Activated B cell treated with CpG ODN at 0.5 μM for 24 hours (primary cell): ENCODE measurements around the gene CBLB. TPM values are rescaled to one million over a fixed set of nuclear protein-coding genes. Genes with fewer than 3 reads are reported as not detected.

ENCODE experiments used
- ATAC-seq: fragments of 200-7000 bp; cut with Tn5 transposase; one replicate; pipeline ENCODE4 v1.10.0; 2021; ENCODE audit warnings: low read depth, mild to moderate bottlenecking, moderate library complexity
- CTCF ChIA-PET: fragments of 350-600 bp; sonication (Branson Sonifier 250); formaldehyde crosslinking; loops from one replicate; lab custom pipeline; 2021; ENCODE audit warnings: antibody characterized with exemption; lab: Charles Lee
- POLR2A ChIA-PET: fragments of 350-600 bp; sonication (Branson Sonifier 250); formaldehyde crosslinking; loops from one replicate; lab custom pipeline; 2021; ENCODE audit warnings: antibody characterized with exemption; lab: Charles Lee
- DNase-seq: peaks from one replicate; pipeline ENCODE4 v3.0.0; 2022
- H3K27ac Mint-ChIP-seq: one replicate; pipeline ENCODE4 v1.8.0; 2020; ENCODE audit warnings: mixed read lengths
- H3K27me3 Mint-ChIP-seq: one replicate; pipeline ENCODE4 v1.8.0; 2021; ENCODE audit warnings: mixed read lengths
- H3K36me3 Mint-ChIP-seq: one replicate; pipeline ENCODE4 v1.8.0; 2021; ENCODE audit warnings: low read depth, mixed read lengths
- H3K4me1 Mint-ChIP-seq: one replicate; pipeline ENCODE4 v1.8.0; 2021; ENCODE audit warnings: mixed read lengths
- H3K4me3 Mint-ChIP-seq: one replicate; pipeline ENCODE4 v1.8.0; 2020; ENCODE audit warnings: mild to moderate bottlenecking, mixed read lengths
- H3K9me3 Mint-ChIP-seq: one replicate; pipeline ENCODE4 v1.8.0; 2020; ENCODE audit warnings: mixed read lengths
- CTCF ChIP-seq: fragments of 200-600 bp; IDR thresholded peaks from one replicate; pipeline ENCODE4 v1.8.0; 2022; ENCODE audit warnings: antibody characterized with exemption, mild to moderate bottlenecking
- intact Hi-C: fragments of 100-400 bp; cut with micrococcal nuclease; formaldehyde crosslinking; loops from one replicate; pipeline ENCODE4 v1.15.1; 2024
- total RNA-seq: library from RNA; stranded (reverse); gene quantifications from 2 replicates; pipeline ENCODE4 v1.2.3, GENCODE V29; 2022

CBLB gene
- total RNA-seq, 1 donor from 2014 or later, result 78.1 TPM

GRCh38 chr3:105719791-105720190, 149.0 kb downstream of the CBLB start:
- H3K4me1 Mint-ChIP-seq, result peaks cover 19% of the 10 kb centered on the region
- H3K4me3 Mint-ChIP-seq, result no peak overlapping the region
- peaks cover 33% of the 10 kb centered on the region for H3K36me3 Mint-ChIP-seq
- ChIA-PET CTCF (no interaction called here), POLR2A (no interaction called here)
- TF ChIP-seq CTCF, result no peak
- no peaks in the 10 kb centered on the region for H3K9me3 Mint-ChIP-seq
- no peak overlapping the region for H3K27ac Mint-ChIP-seq
- DNase-seq (no peak), ATAC-seq (no peak)
- intact Hi-C loops, result loop anchor here (5.0 kb wide), 1 partner anchor 352 kb away; the partner anchor contains the start of gene ALCAM
- no peaks in the 10 kb centered on the region for H3K27me3 Mint-ChIP-seq

DNA sequence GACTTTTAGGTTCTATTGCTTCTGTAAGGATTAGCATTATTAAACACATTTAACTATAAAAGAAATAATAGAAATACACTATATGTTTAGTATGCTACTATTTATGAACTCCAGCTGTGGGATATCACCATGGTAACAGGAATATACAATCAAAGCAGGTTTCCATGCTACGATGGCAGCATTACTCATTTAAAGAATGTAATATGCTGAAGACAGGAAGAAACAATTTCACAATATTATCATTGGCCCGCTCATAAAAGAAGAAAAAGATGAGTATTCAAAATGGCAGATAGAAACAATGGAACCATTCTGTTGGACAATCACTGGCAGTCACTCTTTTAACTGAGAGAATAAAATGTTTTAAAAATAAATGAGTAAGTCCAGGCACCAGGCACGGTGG, 153.4 kb downstream of the CBLB start:
- ChIA-PET CTCF (interaction anchor here (1.2 kb wide), 1 partner anchor 29 kb away, joined by 3 read pairs; no protein-coding TSS in a partner anchor), POLR2A (no interaction called here)
- DNase-seq, result no peak
- ATAC-seq, result no peak
- no peaks in the 10 kb centered on the region for H3K27me3 Mint-ChIP-seq
- intact Hi-C loops, result no loop called here
- H3K36me3 Mint-ChIP-seq, result peaks cover 52% of the 10 kb centered on the region
- H3K9me3 Mint-ChIP-seq, result no peaks in the 10 kb centered on the region
- H3K4me1 Mint-ChIP-seq, result no peaks in the 10 kb centered on the region
- H3K4me3 Mint-ChIP-seq, result no peak overlapping the region
- no peak overlapping the region for H3K27ac Mint-ChIP-seq
- TF ChIP-seq CTCF, result no peak

DNA sequence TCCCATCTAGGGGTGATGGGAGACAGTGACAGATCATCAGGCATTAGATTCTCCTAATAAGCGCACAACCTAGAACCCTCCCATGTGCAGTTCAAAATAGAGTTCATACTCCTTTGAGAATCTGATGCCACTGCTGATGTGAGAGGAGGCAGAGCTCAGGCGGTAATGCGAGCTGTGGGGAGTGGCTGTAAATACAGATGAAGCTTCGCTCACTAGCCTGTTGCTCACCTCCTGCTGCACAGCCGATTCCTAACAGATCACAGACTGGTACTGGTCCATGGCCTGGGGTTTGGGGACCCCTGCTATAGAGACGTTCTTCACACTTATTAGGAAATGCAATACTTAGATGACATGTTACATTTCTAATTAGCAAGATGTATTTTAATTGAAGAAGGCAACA, 154.4 kb downstream of the CBLB start:
- Mint-ChIP-seq H3K36me3 (peaks cover 54% of the 10 kb centered on the region), H3K4me1 (no peaks in the 10 kb centered on the region), H3K4me3 (no peak overlapping the region), H3K27me3 (no peaks in the 10 kb centered on the region), H3K27ac (no peak overlapping the region), H3K9me3 (peaks cover 7% of the 10 kb centered on the region)
- intact Hi-C loops, result no loop called here
- ChIA-PET CTCF (interaction anchor here (1.2 kb wide), 1 partner anchor 28 kb away, joined by 3 read pairs; no protein-coding TSS in a partner anchor), POLR2A (no interaction called here)
- TF ChIP-seq CTCF, result no peak
- DNase-seq, result no peak
- no peak for ATAC-seq

GRCh38 chr3:105708980-105709379, 159.8 kb downstream of the CBLB start:
- intact Hi-C loops, result no loop called here
- no peak for DNase-seq
- ChIA-PET POLR2A (no interaction called here), CTCF (no interaction called here)
- H3K9me3 Mint-ChIP-seq, result peaks cover 7% of the 10 kb centered on the region
- H3K36me3 Mint-ChIP-seq, result peaks cover 34% of the 10 kb centered on the region
- H3K4me3 Mint-ChIP-seq, result no peak overlapping the region
- no peak for TF ChIP-seq CTCF
- H3K27me3 Mint-ChIP-seq, result no peaks in the 10 kb centered on the region
- no peaks in the 10 kb centered on the region for H3K4me1 Mint-ChIP-seq
- H3K27ac Mint-ChIP-seq, result no peak overlapping the region
- no peak for ATAC-seq

DNA sequence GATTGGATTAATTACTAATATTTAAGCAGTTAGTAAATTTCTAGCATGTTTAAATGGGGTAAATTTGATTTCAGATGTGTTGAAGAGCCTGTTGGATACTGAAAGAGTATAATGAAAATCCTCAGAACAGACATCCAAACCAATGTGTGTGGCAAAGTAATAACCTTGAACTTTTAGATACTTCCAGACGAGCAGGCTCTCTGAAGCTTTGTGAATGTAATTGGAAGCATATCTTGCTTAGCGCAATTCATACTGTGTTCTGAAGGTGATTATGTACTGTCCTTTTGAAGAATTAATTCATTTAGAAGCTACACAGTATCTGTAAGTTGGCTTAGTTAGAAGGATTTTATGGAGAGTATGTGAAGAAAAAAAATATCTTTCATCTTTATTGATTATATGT, 161.8 kb downstream of the CBLB start:
- Mint-ChIP-seq H3K4me3 (no peak overlapping the region), H3K4me1 (no peaks in the 10 kb centered on the region), H3K9me3 (peaks cover 7% of the 10 kb centered on the region), H3K36me3 (peaks cover 40% of the 10 kb centered on the region), H3K27me3 (no peaks in the 10 kb centered on the region), H3K27ac (no peak overlapping the region)
- intact Hi-C loops, result no loop called here
- DNase-seq (no peak), ATAC-seq (no peak)
- POLR2A ChIA-PET, result no interaction called here
- no peak for TF ChIP-seq CTCF
- CTCF ChIA-PET, result no interaction called here
